A549 treated with DMSO at 1 μM for 4 hours (cell line): ENCODE measurements around the gene NME1. TPM values are rescaled to one million over a fixed set of nuclear protein-coding genes. Genes with fewer than 3 reads are reported as not detected.

ENCODE experiments used
- total RNA-seq: library from RNA; stranded (reverse); fragments of 200-300 nt; extraction: Qiagen RNA extraction; gene quantifications from 5 replicates; pipeline ENCODE4 v1.2.3, GENCODE V29; 2022; ENCODE audit warnings: low read depth

NME1 gene
- total RNA-seq = 636 to 767 TPM (median 693 TPM) in 5 replicates

GRCh38 chr17:51153210-51154072, at the start of gene NME1:
Gene NME1 (plus strand): TSS chr17:51153559. CDS start chr17:51155655, 2,096 bp downstream.

GRCh38 chr17:51120739-51121619, 32.4 kb upstream of the NME1 start, which contains the start of gene SPAG9:
Gene SPAG9 (minus strand): TSS chr17:51120868. CDS start chr17:51120656, 212 bp downstream.

GRCh38 chr17:51166198-51166986, 13.0 kb downstream of the NME1 start, which contains the start of gene NME2:
Gene NME2 (plus strand): TSS chr17:51166411. CDS start chr17:51166831, 420 bp downstream.

Other genes with a start within 250 kb of the NME1 start
- 87.5 to 101 TPM (median 91.6 TPM) in 5 replicates for gene SPAG9, start 32.7 kb upstream of the NME1 start, total RNA-seq
- 1,649 to 1,863 TPM (median 1,763 TPM) in 5 replicates for gene NME2, start 12.9 kb downstream of the NME1 start, total RNA-seq
- 5.0 to 7.8 TPM (median 6.8 TPM) in 5 replicates for gene MBTD1, start 106.5 kb downstream of the NME1 start, total RNA-seq
- gene UTP18, start 107.0 kb downstream of the NME1 start, total RNA-seq = 69.3 to 84.5 TPM (median 77.8 TPM) in 5 replicates